WERI-Rb-1 (cell line): Measurements from ENCODE around the gene PAOX.
"Not testable (repeated sequence)": the region's sequence is repeated elsewhere in the genome, so short reads cannot be mapped to it uniquely, and the experiment has no call there.

ENCODE experiments used
- DNase-seq: peaks from one replicate; pipeline ENCODE4 v3.0.0-alpha.2; 2020
- H3K27ac ChIP-seq: fragments of 250-450 bp; sonication (Bioruptor Pico); 2 replicates; pipeline ENCODE4 v1.5.1; 2020; ENCODE audit warnings: mild to moderate bottlenecking, moderate library complexity
- H3K27me3 ChIP-seq: fragments of 250-450 bp; sonication (Bioruptor Pico); 2 replicates; pipeline ENCODE4 v1.5.1; 2021; ENCODE audit warnings: mild to moderate bottlenecking, low read depth, moderate library complexity; ENCODE audit not compliant: insufficient read depth, severe bottlenecking
- H3K36me3 ChIP-seq: fragments of 250-450 bp; sonication (Bioruptor Pico); 2 replicates; pipeline ENCODE4 v1.5.1; 2020; ENCODE audit warnings: mild to moderate bottlenecking, moderate library complexity
- H3K4me3 ChIP-seq: 2 replicates; pipeline ENCODE4 v1.5.1; 2011; ENCODE audit warnings: low read depth, mild to moderate bottlenecking, control low read depth, low read length
- H3K9me3 ChIP-seq: fragments of 250-450 bp; sonication (Bioruptor Pico); 2 replicates; pipeline ENCODE4 v1.5.1; 2021; ENCODE audit warnings: mild to moderate bottlenecking, moderate library complexity; ENCODE audit not compliant: severe bottlenecking
- CTCF ChIP-seq: IDR thresholded peaks from 2 replicates; pipeline ENCODE4 v1.5.1; 2011; ENCODE audit warnings: low read depth, mild to moderate bottlenecking, control low read depth, inconsistent platforms, low read length

PAOX gene

GRCh38 chr10:133411523-133412380 lies 32.7 kb downstream of the PAOX start:
- no peaks in the 10 kb centered on the region for H3K27me3 ChIP-seq
- no peak overlapping the region for H3K4me3 ChIP-seq
- peaks cover 71% of the 10 kb centered on the region for H3K36me3 ChIP-seq
- H3K9me3 ChIP-seq = peaks cover 16% of the 10 kb centered on the region
- no peak for TF ChIP-seq CTCF
- DNase-seq = no peak
- H3K27ac ChIP-seq = no peak overlapping the region

- H3K36me3 ChIP-seq = peaks cover 65% of the 10 kb centered on the region
- H3K9me3 ChIP-seq = peaks cover 16% of the 10 kb centered on the region
These were observed 33.3 kb downstream of the PAOX start for GRCh38 chr10:133412381-133412711.

GRCh38 chr10:133414401-133414800 lies 35.3 kb downstream of the PAOX start:
- H3K27me3 ChIP-seq, H3K4me3 ChIP-seq, DNase-seq, H3K27ac ChIP-seq: not testable (repeated sequence)
- Histone ChIP-seq H3K36me3 (peaks cover 52% of the 10 kb centered on the region), H3K9me3 (peaks cover 16% of the 10 kb centered on the region)

More at GRCh38 chr10:133412381-133412711, 33.3 kb downstream of the PAOX start:
- Histone ChIP-seq H3K27ac (no peak overlapping the region), H3K4me3 (no peak overlapping the region), H3K27me3 (no peaks in the 10 kb centered on the region)
- DNase-seq = no peak
- no peak for TF ChIP-seq CTCF

- Histone ChIP-seq H3K27me3 (no peaks in the 10 kb centered on the region), H3K9me3 (peaks cover 16% of the 10 kb centered on the region), H3K4me3 (no peak overlapping the region), H3K27ac (no peak overlapping the region), H3K36me3 (peaks cover 38% of the 10 kb centered on the region)
- no peak for TF ChIP-seq CTCF
- no peak for DNase-seq
These were observed 36.7 kb downstream of the PAOX start for GRCh38 chr10:133415752-133416151.

- H3K36me3 ChIP-seq = peaks cover 17% of the 10 kb centered on the region
These were observed 39.4 kb downstream of the PAOX start for GRCh38 chr10:133418289-133418993.

More at GRCh38 chr10:133418289-133418993, 39.4 kb downstream of the PAOX start:
- H3K4me3 ChIP-seq = no peak overlapping the region
- DNase-seq = no peak
- H3K9me3 ChIP-seq = peaks cover 7% of the 10 kb centered on the region
- no peak overlapping the region for H3K27ac ChIP-seq
- H3K27me3 ChIP-seq = no peaks in the 10 kb centered on the region
- TF ChIP-seq CTCF = no peak
